ENCODE measurements around the gene PGBD2. TPM values are rescaled to one million over a fixed set of nuclear protein-coding genes. Genes with fewer than 3 reads are reported as not detected.
A peak's percentile ranks its signal among the peaks of the same experiment; 100 is the strongest.

The PGBD2 gene, protein sequence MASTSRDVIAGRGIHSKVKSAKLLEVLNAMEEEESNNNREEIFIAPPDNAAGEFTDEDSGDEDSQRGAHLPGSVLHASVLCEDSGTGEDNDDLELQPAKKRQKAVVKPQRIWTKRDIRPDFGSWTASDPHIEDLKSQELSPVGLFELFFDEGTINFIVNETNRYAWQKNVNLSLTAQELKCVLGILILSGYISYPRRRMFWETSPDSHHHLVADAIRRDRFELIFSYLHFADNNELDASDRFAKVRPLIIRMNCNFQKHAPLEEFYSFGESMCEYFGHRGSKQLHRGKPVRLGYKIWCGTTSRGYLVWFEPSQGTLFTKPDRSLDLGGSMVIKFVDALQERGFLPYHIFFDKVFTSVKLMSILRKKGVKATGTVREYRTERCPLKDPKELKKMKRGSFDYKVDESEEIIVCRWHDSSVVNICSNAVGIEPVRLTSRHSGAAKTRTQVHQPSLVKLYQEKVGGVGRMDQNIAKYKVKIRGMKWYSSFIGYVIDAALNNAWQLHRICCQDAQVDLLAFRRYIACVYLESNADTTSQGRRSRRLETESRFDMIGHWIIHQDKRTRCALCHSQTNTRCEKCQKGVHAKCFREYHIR
- total RNA-seq = 0.53 TPM

DNA sequence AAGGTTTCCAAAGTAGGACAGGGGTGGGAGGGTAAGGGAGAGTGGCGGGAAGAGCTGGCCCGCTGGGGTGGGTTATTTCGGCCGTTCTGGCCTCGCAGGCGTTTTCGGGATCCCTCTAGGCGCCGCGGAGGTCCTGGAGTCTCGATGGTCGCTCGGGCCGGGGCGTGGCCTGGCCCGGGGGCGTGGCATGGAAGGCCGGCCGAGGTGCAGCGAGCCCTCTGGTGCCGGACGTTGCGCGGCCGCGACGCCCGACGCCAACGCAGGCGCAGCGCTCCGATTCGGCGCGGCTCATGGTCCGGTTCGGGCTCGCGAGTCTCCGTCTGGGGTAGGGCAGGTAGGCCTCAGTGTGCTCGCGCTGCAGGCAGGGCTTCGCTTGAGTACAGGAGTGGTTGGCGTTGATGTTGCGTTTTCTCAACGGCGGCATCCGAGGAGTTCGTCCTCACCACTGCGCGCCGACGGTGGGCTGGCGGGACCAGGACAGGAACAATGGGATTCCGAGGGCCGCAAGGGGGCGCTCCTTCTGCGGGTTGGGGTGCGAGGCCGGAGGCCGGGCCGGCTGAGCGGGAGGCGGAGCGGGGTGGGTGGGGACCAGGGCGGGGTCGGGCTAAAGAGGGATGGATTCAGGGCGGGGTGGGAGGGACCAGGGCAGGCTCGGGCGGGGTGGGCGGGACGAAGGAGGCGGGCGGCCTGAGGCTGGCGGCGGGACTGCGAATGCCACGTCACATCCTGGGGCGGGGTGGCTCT, at the start of gene PGBD2:
Gene PGBD2 (plus strand): TSS at position 227 of the 744 bp plus-strand sequence. CDS start 7,628 bp downstream, outside the sequence.
- H3K4me3 ChIP-seq = peak within 1 kb of the TSS; percentile 71 to 75
- TF ChIP-seq, protein P1, sequence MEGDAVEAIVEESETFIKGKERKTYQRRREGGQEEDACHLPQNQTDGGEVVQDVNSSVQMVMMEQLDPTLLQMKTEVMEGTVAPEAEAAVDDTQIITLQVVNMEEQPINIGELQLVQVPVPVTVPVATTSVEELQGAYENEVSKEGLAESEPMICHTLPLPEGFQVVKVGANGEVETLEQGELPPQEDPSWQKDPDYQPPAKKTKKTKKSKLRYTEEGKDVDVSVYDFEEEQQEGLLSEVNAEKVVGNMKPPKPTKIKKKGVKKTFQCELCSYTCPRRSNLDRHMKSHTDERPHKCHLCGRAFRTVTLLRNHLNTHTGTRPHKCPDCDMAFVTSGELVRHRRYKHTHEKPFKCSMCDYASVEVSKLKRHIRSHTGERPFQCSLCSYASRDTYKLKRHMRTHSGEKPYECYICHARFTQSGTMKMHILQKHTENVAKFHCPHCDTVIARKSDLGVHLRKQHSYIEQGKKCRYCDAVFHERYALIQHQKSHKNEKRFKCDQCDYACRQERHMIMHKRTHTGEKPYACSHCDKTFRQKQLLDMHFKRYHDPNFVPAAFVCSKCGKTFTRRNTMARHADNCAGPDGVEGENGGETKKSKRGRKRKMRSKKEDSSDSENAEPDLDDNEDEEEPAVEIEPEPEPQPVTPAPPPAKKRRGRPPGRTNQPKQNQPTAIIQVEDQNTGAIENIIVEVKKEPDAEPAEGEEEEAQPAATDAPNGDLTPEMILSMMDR (IDR thresholded peaks at IDR 0.05) = peak; percentile 48 to 64 (median 61)
- H3K27me3 ChIP-seq = no peaks in the 10 kb centered on the region
- H3K36me3 ChIP-seq = no peaks in the 10 kb centered on the region
- DNase-seq (ENCODE audit: low spot score in 2 of 2) = peak; percentile 45 to 94
- peak within 1 kb of the TSS; percentile 82 to 95 for H3K27ac ChIP-seq
- intact Hi-C loops (cut with DNase I) = loop anchor here (1.0 kb wide), 4 partner anchors 33 to 80 kb away; partner anchors contain the start of genes ZNF672 and ZNF692
- peaks cover 0 to 6% of the 10 kb centered on the region in 2 donors for H3K4me1 ChIP-seq
- H3K9me3 ChIP-seq = no peaks in the 10 kb centered on the region

DNA sequence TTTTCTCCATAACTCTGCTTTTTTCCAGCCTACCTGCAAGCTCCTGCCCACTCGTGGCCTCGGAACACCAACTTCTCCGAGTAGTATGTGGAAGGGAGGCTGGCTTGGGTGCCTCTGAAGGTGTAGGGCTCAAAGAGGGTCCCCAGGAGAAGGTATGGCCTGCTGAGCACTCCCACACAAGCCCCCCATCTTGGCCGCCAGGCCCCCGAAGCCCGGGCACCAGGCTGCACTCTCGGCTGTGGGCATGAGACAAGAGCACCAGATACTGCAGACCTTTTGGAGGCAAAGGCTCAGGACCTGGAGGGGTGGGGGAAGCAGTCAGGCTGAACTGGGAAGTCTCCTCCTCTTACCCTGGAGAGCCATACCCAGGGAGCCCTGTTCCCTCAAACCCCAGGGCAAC, 48.8 kb upstream of the PGBD2 start:
- intact Hi-C loops (cut with DNase I) = no loop called here
- Histone ChIP-seq H3K4me3 (peak overlapping the region in 1 of 2 donors; percentile 69), H3K9me3 (no peaks in the 10 kb centered on the region), H3K27ac (no peak overlapping the region), H3K27me3 (no peaks in the 10 kb centered on the region), H3K36me3 (peaks cover 0 to 5% of the 10 kb centered on the region in 2 donors), H3K4me1 (peaks cover 6 to 16% of the 10 kb centered on the region in 2 donors)
- no peak for DNase-seq (ENCODE audit: low spot score in 2 of 2)
- TF ChIP-seq, protein P1 (IDR thresholded peaks at IDR 0.05) = no peak

DNA sequence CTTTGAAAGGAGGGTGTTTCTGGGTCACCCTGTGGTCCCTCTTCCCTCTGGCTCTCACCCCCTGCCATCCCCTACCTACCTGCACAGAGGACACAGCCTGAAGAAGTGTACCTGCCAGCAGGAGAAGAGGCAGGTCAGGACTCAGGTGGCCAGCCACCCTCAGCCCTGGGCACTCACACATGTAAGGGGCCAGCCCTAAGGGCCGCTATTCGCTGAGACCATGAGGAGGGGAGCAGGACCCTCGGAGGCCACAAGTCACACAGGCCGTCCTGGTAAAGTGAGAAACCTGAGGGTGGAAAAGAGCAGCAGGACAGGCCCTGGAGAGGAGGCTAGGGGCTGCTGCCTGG, 48.3 kb upstream of the PGBD2 start:
- DNase-seq (ENCODE audit: low spot score in 2 of 2) = no peak
- intact Hi-C loops (cut with DNase I) = loop anchor here (1.0 to 2.0 kb wide), 2 partner anchors 19 to 31 kb away; partner anchors contain the start of gene ZNF672
- Histone ChIP-seq H3K9me3 (no peaks in the 10 kb centered on the region), H3K4me3 (peak overlapping the region; percentile 69), H3K36me3 (peaks cover 0 to 5% of the 10 kb centered on the region in 2 donors), H3K4me1 (peaks cover 6 to 18% of the 10 kb centered on the region in 2 donors), H3K27ac (peak overlapping the region; percentile 83 to 90), H3K27me3 (no peaks in the 10 kb centered on the region)
- TF ChIP-seq, protein P1 (IDR thresholded peaks at IDR 0.05) = no peak

DNA sequence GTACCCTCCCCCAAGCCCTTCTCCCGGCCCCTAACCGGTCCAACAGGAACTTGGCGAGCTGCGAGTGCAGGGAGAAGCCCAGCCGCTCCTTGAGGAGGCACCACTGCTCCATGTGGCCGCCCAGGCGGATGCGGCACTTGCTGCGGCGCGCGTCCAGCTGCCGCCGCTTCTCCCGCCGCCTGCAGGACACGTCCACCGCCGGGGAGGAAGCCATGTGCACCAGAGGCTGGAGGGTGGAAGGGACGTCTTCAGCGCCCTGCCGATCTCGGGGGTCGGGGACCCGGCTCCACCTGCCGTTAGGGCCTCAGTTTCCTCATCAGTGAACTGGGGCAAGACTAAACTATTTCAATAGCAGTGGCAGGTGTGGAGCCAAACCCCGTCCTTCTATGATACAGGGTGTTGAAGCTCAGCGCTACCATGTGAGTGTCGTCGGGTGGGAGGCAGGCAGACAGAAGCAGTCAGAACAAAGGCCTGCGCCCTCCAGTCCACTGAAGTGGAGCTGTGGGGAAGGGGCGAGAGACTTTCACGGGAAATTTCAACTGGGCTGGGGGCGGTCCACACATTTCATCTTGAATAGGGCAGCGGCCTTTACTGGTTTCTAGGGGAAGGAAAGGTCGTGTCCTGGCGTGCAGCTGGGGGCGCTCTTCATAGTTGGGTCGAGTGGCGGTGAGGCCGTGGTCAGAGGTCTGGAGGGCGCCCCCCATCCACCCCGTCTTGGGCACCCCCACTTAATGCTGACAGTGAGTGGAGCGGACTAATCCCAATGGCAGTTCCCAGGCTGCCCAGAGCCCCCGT, 47.7 kb upstream of the PGBD2 start:
- intact Hi-C loops (cut with DNase I) = loop anchor here (1.0 to 2.0 kb wide), 2 partner anchors 20 to 31 kb away; partner anchors contain the start of gene ZNF672
- Histone ChIP-seq H3K4me1 (peaks cover 6 to 21% of the 10 kb centered on the region in 2 donors), H3K27ac (peak overlapping the region; percentile 83 to 90), H3K36me3 (peaks cover 0 to 5% of the 10 kb centered on the region in 2 donors), H3K9me3 (no peaks in the 10 kb centered on the region), H3K4me3 (peak overlapping the region; percentile 69), H3K27me3 (no peaks in the 10 kb centered on the region)
- TF ChIP-seq, protein P1 (IDR thresholded peaks at IDR 0.05) = peak; percentile 13 to 32 (median 32)
- peak in 1 of 2 donors; percentile 86 for DNase-seq (ENCODE audit: low spot score in 2 of 2)
